GM21526 (cell line): ENCODE results near the gene PPM1H.

Experiments
- ATAC-seq: cut with Tn5 transposase; IDR thresholded peaks from one replicate; pipeline ENCODE4 v1.9.1; 2021; ENCODE audit warnings: moderate library complexity; ENCODE audit not compliant: unreplicated experiment, low FRiP score

PPM1H gene

DNA sequence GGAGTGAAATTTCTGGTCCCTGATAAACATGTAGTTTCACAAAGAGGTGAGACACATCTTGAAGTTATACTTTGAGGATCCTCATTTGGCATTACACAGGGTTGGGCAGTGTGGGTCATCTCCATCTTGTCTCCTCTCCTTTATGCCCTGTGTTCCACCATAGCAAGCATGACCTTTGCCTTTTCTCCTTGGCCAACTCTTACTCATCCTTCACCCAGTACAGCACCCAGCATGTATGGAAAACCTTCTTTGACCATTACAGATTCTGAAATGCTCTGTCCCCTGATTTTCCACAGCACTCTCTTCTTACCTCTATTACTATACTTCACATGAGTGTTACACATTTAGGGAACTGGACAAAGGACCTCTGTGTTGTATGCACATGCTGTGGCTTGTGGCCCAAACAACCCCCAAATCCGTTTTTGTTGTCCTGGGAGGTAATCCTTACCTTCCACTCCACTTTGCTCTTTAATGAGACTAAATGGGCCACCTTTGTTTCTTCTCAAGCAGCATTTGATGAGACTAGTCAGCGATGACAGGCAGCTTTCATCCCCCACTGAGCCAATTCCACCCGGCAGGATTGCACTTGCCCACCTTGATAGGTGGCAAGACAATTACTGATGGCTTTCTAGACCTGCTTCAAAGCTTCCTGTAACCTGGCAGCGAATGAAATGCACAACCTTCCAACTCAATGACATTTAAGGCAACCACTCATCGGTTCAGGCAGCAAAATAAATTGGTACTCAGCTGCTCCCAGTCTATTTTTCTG is 304.8 kb downstream of the PPM1H start:
- no peak for ATAC-seq

- ATAC-seq, result no peak
These were observed 305.5 kb downstream of the PPM1H start for GRCh38 chr12:62629413-62629812.

DNA sequence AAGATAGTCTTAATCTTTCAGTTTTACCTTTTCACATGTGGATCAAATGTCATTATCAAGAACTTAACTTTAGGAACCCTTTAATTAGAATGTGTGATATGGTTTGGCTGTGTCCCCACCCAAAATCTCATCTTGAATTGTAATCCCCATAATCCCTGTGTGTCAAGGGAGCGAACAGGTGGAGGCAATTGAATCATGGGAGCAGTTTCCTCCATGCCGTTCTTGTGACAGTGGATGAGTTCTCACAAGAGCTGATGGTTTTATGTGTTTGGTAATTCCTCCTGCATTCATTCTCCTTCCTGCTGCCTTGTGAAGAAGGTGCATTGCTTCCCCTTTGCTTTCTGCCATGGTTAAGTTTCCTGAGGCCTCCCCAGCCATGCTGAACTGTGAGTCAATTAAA is 307.8 kb downstream of the PPM1H start:
- no peak for ATAC-seq

GRCh38 chr12:62625228-62625627 is 309.7 kb downstream of the PPM1H start:
- ATAC-seq, result no peak

- no peak for ATAC-seq
These were observed 312.8 kb downstream of the PPM1H start for GRCh38 chr12:62622177-62622576.

DNA sequence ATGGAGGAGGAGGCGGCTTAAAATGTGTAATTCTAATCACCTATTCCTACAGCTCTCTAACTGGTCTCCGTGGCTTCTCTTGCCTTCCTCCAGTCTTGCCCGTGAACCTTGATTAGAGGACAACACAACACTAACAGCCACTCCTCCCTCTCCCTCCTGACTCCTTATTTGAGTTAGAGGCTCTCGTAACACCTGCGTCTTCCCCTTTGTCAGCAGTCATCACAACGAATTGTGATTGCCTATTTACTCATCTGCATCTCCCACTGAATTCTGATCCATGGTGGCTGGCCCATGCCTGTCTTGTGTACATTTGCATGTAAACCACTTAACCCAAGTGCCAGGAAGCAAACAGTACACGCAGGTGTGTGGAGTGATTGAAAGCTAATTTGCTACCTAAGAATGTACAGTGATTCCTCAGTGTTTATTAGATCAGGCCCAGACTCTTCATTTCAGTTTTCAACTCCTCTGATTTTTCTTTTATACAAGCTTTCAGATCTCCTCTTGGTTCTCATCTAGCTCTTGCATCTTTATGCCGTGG is 313.8 kb downstream of the PPM1H start:
- ATAC-seq, result no peak

DNA sequence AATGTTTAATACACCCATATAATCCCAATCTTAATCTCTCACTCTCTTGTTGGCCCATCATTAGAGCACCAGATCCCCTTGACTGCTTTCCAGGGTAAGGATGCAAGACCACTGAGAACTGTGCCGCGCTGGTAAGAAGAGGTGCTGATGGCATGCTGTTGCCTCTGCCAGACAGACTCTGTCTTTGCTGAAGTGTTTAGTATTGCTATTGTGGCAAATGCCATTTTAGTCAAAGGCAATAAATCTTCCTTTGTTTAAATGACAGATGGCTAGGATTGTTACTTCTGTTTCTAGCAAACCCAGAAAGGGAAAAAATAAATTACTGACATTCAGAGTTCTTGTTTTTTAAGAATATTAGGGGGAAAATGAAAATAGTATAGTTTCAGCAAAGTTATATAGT is 316.0 kb downstream of the PPM1H start:
- no peak for ATAC-seq

- ATAC-seq, result no peak
These were observed 316.6 kb downstream of the PPM1H start for GRCh38 chr12:62618319-62618718.

GRCh38 chr12:62613081-62613480 is 321.9 kb downstream of the PPM1H start:
- ATAC-seq, result no peak

DNA sequence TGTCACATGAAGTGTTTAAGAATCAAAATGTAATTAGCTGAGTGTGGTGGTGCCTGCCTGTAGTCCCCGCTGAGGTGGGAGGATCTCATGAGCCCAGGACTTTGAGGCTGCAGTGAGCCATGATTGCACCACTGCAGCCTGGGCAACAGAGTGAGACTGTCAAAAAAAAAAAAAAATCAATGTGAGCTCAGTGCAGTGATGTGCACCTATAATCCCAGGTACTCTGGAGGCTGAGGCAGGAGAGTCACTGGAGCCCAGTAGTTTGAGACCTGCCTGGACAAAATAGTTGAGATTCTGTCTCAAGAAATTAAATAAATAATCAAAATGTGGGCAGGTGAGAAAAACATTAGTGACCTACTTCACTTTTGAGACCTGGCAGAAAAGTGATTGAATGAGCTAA is 328.3 kb downstream of the PPM1H start:
- no peak for ATAC-seq

GRCh38 chr12:62605981-62606380 is 329.0 kb downstream of the PPM1H start:
- ATAC-seq, result no peak

GRCh38 chr12:62604871-62605270 is 330.1 kb downstream of the PPM1H start:
- ATAC-seq, result no peak

DNA sequence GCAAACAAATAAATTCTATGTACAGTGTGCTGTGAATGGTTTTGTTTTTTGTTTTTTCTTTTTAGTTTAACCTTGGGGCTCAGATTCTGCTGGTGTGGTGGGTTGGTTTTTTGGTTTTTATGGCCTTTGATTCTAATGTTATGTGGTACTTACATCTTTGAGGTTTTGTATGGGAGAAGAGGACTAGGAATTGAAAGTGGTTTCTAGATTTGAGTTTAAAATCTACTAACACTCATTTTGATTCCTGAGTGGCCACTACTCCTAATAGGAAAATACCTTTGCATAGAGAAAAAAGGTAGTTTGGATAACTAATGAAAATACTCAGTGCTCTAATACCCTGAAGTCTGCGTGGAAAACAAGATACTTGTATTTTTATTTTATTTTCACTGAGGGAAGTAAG is 330.6 kb downstream of the PPM1H start:
- no peak for ATAC-seq

- no peak for ATAC-seq
These were observed 331.2 kb downstream of the PPM1H start for GRCh38 chr12:62603811-62604098.

- ATAC-seq, result peak; percentile 73
These were observed 331.7 kb downstream of the PPM1H start for GRCh38 chr12:62603061-62603810.

- peak; percentile 61 for ATAC-seq
These were observed 332.5 kb downstream of the PPM1H start for GRCh38 chr12:62602255-62603060.

DNA sequence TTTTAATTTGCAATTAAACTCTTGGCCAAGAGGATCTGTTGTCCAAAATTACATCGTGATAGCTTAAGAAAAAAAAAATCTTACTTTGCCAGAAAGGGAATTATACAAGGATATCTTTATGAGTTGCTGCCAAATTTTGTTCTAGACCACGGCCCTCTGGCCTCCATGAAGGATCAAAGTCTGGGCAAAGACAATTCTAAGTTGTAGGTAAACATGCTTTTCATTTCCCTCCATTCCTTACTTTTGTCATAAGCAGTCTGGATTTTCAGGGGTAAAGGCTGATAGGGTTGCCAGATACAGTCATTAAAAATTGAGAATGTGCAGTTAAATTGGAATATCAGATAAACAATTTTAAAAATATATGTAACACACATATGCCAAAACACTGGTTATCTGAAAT is 333.2 kb downstream of the PPM1H start:
- no peak for ATAC-seq

- ATAC-seq, result no peak
These were observed 335.0 kb downstream of the PPM1H start for GRCh38 chr12:62599854-62600437.

DNA sequence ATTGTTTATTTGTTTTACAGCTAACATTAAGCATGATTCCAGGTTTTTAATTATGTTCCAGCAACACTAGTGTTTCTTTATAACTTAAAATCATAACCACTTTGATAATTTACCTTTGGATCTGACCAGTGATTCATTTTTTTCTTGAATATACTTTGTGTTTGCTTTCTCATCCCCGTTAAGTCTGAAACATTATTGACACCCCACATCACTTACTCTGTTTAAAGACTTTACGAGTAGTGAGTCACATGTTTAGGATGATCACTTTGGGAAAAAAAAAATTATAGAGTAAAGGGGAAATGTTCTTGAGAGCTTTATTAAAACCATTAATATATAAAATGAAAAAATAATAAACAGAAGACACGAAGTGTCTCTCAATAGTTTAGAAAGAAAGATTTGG is 336.1 kb downstream of the PPM1H start:
- no peak for ATAC-seq

DNA sequence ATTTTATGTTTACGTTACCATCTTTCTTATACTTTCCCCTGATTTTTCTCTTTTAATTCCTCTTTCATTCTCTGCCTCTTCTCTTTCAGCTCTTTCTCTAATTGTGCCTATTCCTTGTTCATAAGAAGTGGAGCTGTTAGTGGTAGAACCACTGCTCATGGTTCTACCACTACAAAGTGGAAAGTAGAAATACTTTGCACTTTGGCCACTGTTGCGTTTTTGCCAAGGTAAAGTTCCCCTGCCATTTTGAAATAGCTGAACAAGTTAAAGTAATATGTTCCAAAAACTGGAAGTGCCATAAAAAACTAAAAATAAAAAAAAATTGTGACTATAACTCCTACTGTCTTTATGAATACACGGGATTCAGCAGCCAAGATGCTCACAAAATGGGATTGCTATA is 337.7 kb downstream of the PPM1H start:
- ATAC-seq, result no peak
